ENCODE results near the gene RHOB.

RHOB gene

GRCh38 chr2:20400787-20401488, 45.9 kb upstream of the RHOB start:
- TF ChIP-seq TAF1 (IDR thresholded peaks at IDR 0.05; ENCODE audit: borderline replicate concordance, insufficient read depth, low read length) (no peak), FOXP2 (optimal IDR thresholded peaks at IDR 0.05; ENCODE audit: borderline replicate concordance, extremely low read depth, extremely low read length, insufficient read depth) (no peak), SIN3A (IDR thresholded peaks at IDR 0.05; ENCODE audit: borderline replicate concordance, insufficient read depth, low read length) (no peak), REST (IDR thresholded peaks at IDR 0.05; ENCODE audit: insufficient read depth in 1 of 2, low read depth in 2 of 2, low read length in 2 of 2) (no peak), POLR2AphosphoS5 (IDR thresholded peaks at IDR 0.05; ENCODE audit: low read depth, low read length) (no peak)

- TF ChIP-seq REST (IDR thresholded peaks at IDR 0.05; ENCODE audit: insufficient read depth in 1 of 2, low read depth in 2 of 2, low read length in 2 of 2) (no peak), TAF1 (IDR thresholded peaks at IDR 0.05; ENCODE audit: borderline replicate concordance, insufficient read depth, low read length) (no peak), POLR2AphosphoS5 (IDR thresholded peaks at IDR 0.05; ENCODE audit: low read depth, low read length) (no peak), FOXP2 (optimal IDR thresholded peaks at IDR 0.05; ENCODE audit: borderline replicate concordance, extremely low read depth, extremely low read length, insufficient read depth) (no peak)
Measured at GRCh38 chr2:20401489-20401835, 45.4 kb upstream of the RHOB start.

- TF ChIP-seq FOXP2 (optimal IDR thresholded peaks at IDR 0.05; ENCODE audit: borderline replicate concordance, extremely low read depth, extremely low read length, insufficient read depth) (no peak), SIN3A (IDR thresholded peaks at IDR 0.05; ENCODE audit: borderline replicate concordance, insufficient read depth, low read length) (no peak), TAF1 (IDR thresholded peaks at IDR 0.05; ENCODE audit: borderline replicate concordance, insufficient read depth, low read length) (no peak)
Measured at GRCh38 chr2:20403774-20404312, 43.0 kb upstream of the RHOB start.

- TF ChIP-seq TAF1 (IDR thresholded peaks at IDR 0.05; ENCODE audit: borderline replicate concordance, insufficient read depth, low read length): no peak
- no peak for TF ChIP-seq FOXP2 (optimal IDR thresholded peaks at IDR 0.05; ENCODE audit: borderline replicate concordance, extremely low read depth, extremely low read length, insufficient read depth)
- no peak for TF ChIP-seq POLR2AphosphoS5 (IDR thresholded peaks at IDR 0.05; ENCODE audit: low read depth, low read length)
- no peak for TF ChIP-seq SIN3A (IDR thresholded peaks at IDR 0.05; ENCODE audit: borderline replicate concordance, insufficient read depth, low read length)
- no peak for TF ChIP-seq REST (IDR thresholded peaks at IDR 0.05; ENCODE audit: insufficient read depth in 1 of 2, low read depth in 2 of 2, low read length in 2 of 2)
Measured at GRCh38 chr2:20404950-20405349, 41.9 kb upstream of the RHOB start.

GRCh38 chr2:20409039-20409438, 37.8 kb upstream of the RHOB start:
- TF ChIP-seq FOXP2 (optimal IDR thresholded peaks at IDR 0.05; ENCODE audit: borderline replicate concordance, extremely low read depth, extremely low read length, insufficient read depth): no peak

GRCh38 chr2:20410556-20411277, 36.2 kb upstream of the RHOB start:
- TF ChIP-seq REST (IDR thresholded peaks at IDR 0.05; ENCODE audit: insufficient read depth in 1 of 2, low read depth in 2 of 2, low read length in 2 of 2): no peak
- TF ChIP-seq SIN3A (IDR thresholded peaks at IDR 0.05; ENCODE audit: borderline replicate concordance, insufficient read depth, low read length): no peak

Measured in PFSK-1 (cell line).